Upper lobe of right lung (tissue), 1 donor: ENCODE results near the gene LPP. TPM values are rescaled to one million over a fixed set of nuclear protein-coding genes. Genes with fewer than 3 reads are reported as not detected.

ENCODE experiments used
- ATAC-seq: fragments of 200-7000 bp; cut with Tn5 transposase; one replicate; pipeline ENCODE4 v1.9.1; 2020; ENCODE audit warnings: mild to moderate bottlenecking, moderate library complexity
- DNase-seq: peaks from one replicate; pipeline ENCODE4 v3.0.0-alpha.2; 2020
- H3K27ac ChIP-seq: fragments of 200-600 bp; one replicate; pipeline ENCODE4 v1.8.0; 2022
- H3K27me3 ChIP-seq: fragments of 200-600 bp; one replicate; pipeline ENCODE4 v1.8.0; 2022; ENCODE audit warnings: mild to moderate bottlenecking
- H3K36me3 ChIP-seq: fragments of 200-600 bp; one replicate; pipeline ENCODE4 v1.8.0; 2022
- H3K4me1 ChIP-seq: fragments of 200-600 bp; one replicate; pipeline ENCODE4 v1.8.0; 2022
- H3K4me3 ChIP-seq: fragments of 200-600 bp; one replicate; pipeline ENCODE4 v1.8.0; 2022; ENCODE audit warnings: mild to moderate bottlenecking
- H3K9me3 ChIP-seq: fragments of 200-600 bp; one replicate; pipeline ENCODE4 v1.8.0; 2022
- intact Hi-C: fragments of 100-400 bp; cut with DNase I; formaldehyde crosslinking; loops from one replicate; pipeline ENCODE4 v1.11.0; 2022
- total RNA-seq: library from RNA; stranded (reverse); fragmentation: NEBNext Ultra II Directional; extraction: Animal tissue kit (Norgen Biotek cat#: 25700); gene quantifications from one replicate; pipeline ENCODE4 v1.2.1, GENCODE V29; 2021
- TF ChIP-seq, protein P1 (sequence below): fragments of 200-600 bp; IDR thresholded peaks from one replicate; pipeline ENCODE4 v1.8.0; 2022; ENCODE audit warnings: antibody characterized with exemption
- donor health status: DM: no; HTN: yes; CAD: no; lungs with severe emphysema.

LPP gene
- total RNA-seq, 1 donor from 2014 or later = 191 TPM

DNA sequence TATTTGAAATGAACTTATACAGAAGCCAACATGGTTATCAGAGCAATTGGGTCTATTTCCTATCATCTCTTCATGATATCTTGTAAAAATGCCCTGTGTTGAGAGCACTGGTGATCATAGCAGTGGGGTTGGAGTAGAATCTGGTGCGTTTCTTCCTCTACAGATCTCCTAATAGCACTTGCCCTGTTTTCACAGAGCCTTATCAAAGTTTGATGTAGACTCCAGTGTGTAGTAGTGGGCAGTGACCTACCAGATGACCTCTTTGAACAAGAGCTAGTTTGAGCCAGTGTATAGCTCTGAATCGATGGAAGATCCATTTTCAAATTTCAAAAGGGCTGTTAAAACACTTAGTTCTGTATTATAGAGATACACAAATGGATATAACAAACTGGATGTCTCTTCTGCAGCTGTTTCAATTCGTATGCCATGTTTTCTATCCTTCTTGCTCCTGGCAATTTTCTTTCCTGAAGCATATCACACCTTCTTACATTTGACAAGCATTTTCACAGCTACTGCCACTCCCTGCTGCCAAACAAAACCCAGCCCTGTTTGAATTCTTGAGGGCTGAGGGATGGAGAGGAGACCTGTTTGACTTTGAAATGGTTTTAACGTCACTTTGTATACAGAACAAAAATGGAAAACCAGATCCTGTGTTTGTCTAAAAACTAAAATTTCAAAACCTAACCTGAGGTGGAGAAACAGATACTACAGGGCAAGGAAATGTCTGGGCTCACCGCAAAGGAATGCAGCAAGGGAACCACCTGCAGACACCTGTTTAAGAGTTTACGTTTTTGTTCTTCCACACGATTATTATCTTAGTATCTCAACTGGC is 663.4 kb downstream of the LPP start:
- TF ChIP-seq, protein P1, sequence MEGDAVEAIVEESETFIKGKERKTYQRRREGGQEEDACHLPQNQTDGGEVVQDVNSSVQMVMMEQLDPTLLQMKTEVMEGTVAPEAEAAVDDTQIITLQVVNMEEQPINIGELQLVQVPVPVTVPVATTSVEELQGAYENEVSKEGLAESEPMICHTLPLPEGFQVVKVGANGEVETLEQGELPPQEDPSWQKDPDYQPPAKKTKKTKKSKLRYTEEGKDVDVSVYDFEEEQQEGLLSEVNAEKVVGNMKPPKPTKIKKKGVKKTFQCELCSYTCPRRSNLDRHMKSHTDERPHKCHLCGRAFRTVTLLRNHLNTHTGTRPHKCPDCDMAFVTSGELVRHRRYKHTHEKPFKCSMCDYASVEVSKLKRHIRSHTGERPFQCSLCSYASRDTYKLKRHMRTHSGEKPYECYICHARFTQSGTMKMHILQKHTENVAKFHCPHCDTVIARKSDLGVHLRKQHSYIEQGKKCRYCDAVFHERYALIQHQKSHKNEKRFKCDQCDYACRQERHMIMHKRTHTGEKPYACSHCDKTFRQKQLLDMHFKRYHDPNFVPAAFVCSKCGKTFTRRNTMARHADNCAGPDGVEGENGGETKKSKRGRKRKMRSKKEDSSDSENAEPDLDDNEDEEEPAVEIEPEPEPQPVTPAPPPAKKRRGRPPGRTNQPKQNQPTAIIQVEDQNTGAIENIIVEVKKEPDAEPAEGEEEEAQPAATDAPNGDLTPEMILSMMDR = no peak
- Histone ChIP-seq H3K4me1 (peaks cover 18% of the 10 kb centered on the region), H3K9me3 (no peaks in the 10 kb centered on the region), H3K4me3 (no peak overlapping the region), H3K27me3 (no peaks in the 10 kb centered on the region), H3K36me3 (no peaks in the 10 kb centered on the region), H3K27ac (no peak overlapping the region)
- peak; percentile 75 for ATAC-seq
- intact Hi-C loops = no loop called here
- DNase-seq = no peak

DNA sequence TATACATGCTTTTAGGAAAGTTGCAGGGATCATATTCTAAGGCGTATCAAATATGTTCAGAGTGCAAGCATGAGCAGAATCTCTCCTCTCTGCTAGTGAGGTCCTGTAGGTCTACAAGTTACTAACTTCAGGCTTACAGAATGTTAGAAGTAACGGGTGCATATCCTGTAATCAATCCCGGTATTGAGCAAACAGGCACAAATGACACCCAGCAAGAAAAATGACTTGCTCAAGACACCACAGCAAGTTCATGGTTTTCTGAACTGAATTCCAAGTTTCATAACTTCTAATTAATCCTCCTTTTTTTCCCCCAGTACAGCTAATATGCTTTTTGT is 663.9 kb downstream of the LPP start:
- Histone ChIP-seq H3K36me3 (no peaks in the 10 kb centered on the region), H3K27ac (peak overlapping the region; percentile 40), H3K27me3 (no peaks in the 10 kb centered on the region), H3K9me3 (no peaks in the 10 kb centered on the region), H3K4me3 (no peak overlapping the region), H3K4me1 (peaks cover 24% of the 10 kb centered on the region)
- intact Hi-C loops = no loop called here
- TF ChIP-seq, protein P1 = no peak
- DNase-seq (no peak), ATAC-seq (peak; percentile 39)

DNA sequence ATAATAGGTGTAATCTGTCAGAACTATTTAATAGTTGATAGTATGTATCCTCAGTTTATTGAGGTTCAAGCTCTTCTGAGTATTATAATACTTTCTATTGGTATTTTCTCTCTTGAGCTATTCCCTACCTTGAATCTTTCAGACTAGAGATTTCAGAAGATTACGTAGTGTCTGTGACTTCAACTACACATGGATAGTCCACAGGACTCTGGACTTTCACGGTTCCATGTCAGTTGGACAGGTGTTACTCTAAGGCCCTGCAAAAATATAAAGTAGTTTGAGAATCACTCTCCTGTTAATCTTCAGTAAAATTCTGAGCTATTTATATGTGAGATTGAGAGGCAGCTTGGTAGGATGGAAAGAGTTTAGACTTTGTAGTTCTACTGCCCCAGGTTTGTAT is 664.3 kb downstream of the LPP start:
- TF ChIP-seq, protein P1 = no peak
- no peak overlapping the region for H3K4me3 ChIP-seq
- H3K27ac ChIP-seq = peak overlapping the region; percentile 40
- no peaks in the 10 kb centered on the region for H3K36me3 ChIP-seq
- no peaks in the 10 kb centered on the region for H3K27me3 ChIP-seq
- no peaks in the 10 kb centered on the region for H3K9me3 ChIP-seq
- DNase-seq (no peak), ATAC-seq (no peak)
- H3K4me1 ChIP-seq = peaks cover 24% of the 10 kb centered on the region
- intact Hi-C loops = no loop called here

DNA sequence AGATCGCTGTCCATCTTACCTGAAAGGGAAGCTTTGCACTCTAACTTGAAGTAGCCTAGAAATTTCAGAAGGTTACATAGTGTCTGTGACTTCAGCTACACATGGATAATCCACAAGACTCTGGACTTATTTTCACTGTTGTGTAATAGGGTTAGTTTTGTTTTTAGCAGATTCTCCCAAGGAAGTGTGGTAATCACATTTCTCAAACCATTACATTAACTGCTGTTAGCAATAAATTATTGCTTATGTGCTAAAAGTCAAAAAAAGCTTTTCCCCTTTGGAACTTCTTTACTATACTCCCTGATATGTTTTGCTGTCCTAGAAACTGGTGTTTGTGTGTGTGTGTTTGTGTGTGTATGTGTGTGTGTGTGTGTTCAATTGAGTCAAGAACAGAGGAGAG is 666.0 kb downstream of the LPP start:
- Histone ChIP-seq H3K4me1 (peaks cover 24% of the 10 kb centered on the region), H3K9me3 (no peaks in the 10 kb centered on the region), H3K36me3 (no peaks in the 10 kb centered on the region), H3K27me3 (no peaks in the 10 kb centered on the region), H3K27ac (peak overlapping the region; percentile 49), H3K4me3 (no peak overlapping the region)
- DNase-seq (no peak), ATAC-seq (peak; percentile 54)
- intact Hi-C loops = no loop called here
- TF ChIP-seq, protein P1 = no peak

DNA sequence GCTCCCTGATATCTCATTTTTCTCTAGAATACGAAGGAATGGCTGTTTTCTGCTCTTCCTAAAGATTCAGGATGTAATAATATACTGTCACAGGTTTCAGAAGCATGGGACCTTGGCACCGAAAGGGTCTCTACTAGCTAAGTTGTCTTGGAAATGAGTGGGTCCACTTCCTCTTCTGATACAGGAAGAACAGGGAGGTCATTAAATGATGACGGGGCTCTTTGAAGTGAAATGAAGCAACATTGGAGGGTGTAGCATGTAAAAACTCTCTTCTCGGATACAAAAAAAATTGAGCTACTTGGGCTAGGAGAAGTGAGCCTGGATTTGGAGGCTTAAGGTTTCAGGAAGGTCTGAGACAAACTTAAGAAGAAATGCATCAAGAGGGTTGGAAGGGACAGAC is 668.0 kb downstream of the LPP start:
- DNase-seq = no peak
- TF ChIP-seq, protein P1 = no peak
- ATAC-seq = peak; percentile 72
- Histone ChIP-seq H3K4me1 (peaks cover 19% of the 10 kb centered on the region), H3K9me3 (no peaks in the 10 kb centered on the region), H3K36me3 (no peaks in the 10 kb centered on the region), H3K27me3 (no peaks in the 10 kb centered on the region), H3K4me3 (no peak overlapping the region), H3K27ac (no peak overlapping the region)
- intact Hi-C loops = no loop called here
